Activated T-helper 1 cell treated with anti-CD3 and anti-CD28 coated beads, Interleukin-12 subunit alpha, Interleukin-12 subunit beta, Interleukin-2, Interleukin-4 antibody, amounts not matched to agents 30 ng/mL and 10 ng/mL and 1 ng/mL, durations not matched to agents 14 hours and 24 hours and 36 hours (primary cell): ENCODE data around the gene DNAJC30. TPM values are rescaled to one million over a fixed set of nuclear protein-coding genes. Genes with fewer than 3 reads are reported as not detected.
"Not testable (repeated sequence)": the region's sequence is repeated elsewhere in the genome, so short reads cannot be mapped to it uniquely, and the experiment has no call there.

Experiments used
- DNase-seq: peaks from one replicate; pipeline ENCODE4 v3.0.0; 2021; ENCODE audit warnings: low spot score
- H3K27ac Mint-ChIP-seq: one replicate; pipeline ENCODE4 v1.8.0; 2021; ENCODE audit warnings: mild to moderate bottlenecking, mixed read lengths
- H3K27me3 Mint-ChIP-seq: one replicate; pipeline ENCODE4 v1.8.0; 2022; ENCODE audit warnings: mild to moderate bottlenecking, moderate library complexity, mixed read lengths; ENCODE audit not compliant: insufficient read depth
- H3K36me3 Mint-ChIP-seq: one replicate; pipeline ENCODE4 v1.8.0; 2021; ENCODE audit warnings: low read depth, mixed read lengths
- H3K4me1 Mint-ChIP-seq: one replicate; pipeline ENCODE4 v1.8.0; 2021; ENCODE audit warnings: low read depth, mixed read lengths
- H3K4me3 Mint-ChIP-seq: one replicate; pipeline ENCODE4 v1.8.0; 2021; ENCODE audit warnings: mild to moderate bottlenecking, moderate library complexity, mixed read lengths
- H3K9me3 Mint-ChIP-seq: one replicate; pipeline ENCODE4 v1.8.0; 2021; ENCODE audit warnings: mixed read lengths
- intact Hi-C: fragments of 100-400 bp; cut with micrococcal nuclease; formaldehyde crosslinking; loops from one replicate; pipeline ENCODE4 v1.15.1; 2024
- total RNA-seq: library from RNA; stranded (reverse); gene quantifications from 2 replicates; pipeline ENCODE4 v1.2.3, GENCODE V29; 2022

The DNAJC30 gene
- total RNA-seq, 1 donor from 2014 or later = 11.2 TPM

DNA sequence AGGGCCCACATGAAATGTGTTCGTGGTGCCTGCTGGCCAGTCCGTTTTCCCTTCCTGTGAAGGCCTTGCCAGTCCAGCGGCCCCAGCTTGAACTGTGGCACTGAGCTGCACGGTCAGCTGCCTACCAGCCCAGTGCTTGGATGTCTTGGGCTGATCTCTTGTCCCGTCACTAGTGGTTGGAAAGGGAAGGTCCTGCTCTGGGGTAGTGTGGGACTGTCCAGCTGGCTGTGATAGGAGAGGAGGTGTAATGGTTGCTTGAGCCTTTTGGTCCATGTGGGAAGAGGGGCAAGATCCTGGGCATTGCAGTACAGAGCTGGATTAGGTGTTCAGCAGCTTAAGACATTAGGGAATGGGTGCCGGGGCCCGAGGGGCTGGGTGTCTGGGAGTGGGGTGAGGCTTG is 15.2 kb upstream of the DNAJC30 start:
- Mint-ChIP-seq H3K9me3 (no peaks in the 10 kb centered on the region), H3K27ac (no peak overlapping the region), H3K4me1 (no peaks in the 10 kb centered on the region), H3K36me3 (peaks cover 37% of the 10 kb centered on the region), H3K4me3 (no peak overlapping the region), H3K27me3 (no peaks in the 10 kb centered on the region)
- DNase-seq = no peak
- intact Hi-C loops = no loop called here

DNA sequence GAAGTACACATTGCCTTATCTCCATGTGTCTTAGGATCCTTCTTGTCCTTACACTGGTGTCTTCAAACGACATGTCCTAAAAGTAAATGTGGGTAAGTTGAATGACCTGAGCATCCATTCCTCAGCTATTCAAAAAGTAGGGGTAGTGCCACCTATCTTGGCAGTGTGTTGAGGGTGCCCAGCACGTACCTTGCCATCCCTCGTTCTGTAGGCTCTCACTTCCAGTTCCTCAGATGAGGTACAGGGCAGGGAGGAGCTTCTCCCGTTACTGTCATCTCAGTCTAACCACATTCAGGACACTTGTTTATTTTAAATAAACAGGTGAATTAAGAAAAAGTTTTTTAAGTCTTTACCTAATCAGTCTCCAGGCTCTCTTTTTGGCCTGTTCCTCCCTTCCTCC is 13.1 kb upstream of the DNAJC30 start:
- Mint-ChIP-seq H3K36me3 (peaks cover 34% of the 10 kb centered on the region), H3K4me3 (no peak overlapping the region), H3K4me1 (peaks cover 4% of the 10 kb centered on the region), H3K9me3 (no peaks in the 10 kb centered on the region), H3K27me3 (no peaks in the 10 kb centered on the region), H3K27ac (no peak overlapping the region)
- no peak for DNase-seq
- intact Hi-C loops = no loop called here

DNA sequence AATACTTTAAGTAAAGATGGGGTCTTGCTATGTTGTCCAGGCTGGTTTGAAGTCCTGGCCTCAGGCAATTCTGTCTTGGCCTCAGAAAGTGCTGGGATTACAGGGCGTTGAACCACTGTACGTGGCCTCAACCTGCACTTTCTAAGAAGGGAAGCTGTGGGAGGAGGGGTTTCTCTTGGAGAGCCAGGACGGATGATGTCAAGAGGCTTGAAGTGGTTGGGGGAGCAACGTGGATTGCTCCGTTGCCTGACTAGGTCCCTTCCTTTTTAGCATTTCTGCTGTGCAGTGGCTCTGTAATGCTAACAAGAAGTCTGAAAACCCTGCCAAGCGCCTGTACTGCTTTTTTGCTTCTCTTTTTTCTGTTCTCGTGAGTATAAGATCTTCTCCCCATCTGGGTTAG is 7.4 kb upstream of the DNAJC30 start:
- no peak for DNase-seq
- Mint-ChIP-seq H3K27ac (no peak overlapping the region), H3K4me1 (peaks cover 29% of the 10 kb centered on the region), H3K4me3 (no peak overlapping the region), H3K36me3 (peaks cover 56% of the 10 kb centered on the region), H3K9me3 (no peaks in the 10 kb centered on the region), H3K27me3 (no peaks in the 10 kb centered on the region)
- intact Hi-C loops = no loop called here

DNA sequence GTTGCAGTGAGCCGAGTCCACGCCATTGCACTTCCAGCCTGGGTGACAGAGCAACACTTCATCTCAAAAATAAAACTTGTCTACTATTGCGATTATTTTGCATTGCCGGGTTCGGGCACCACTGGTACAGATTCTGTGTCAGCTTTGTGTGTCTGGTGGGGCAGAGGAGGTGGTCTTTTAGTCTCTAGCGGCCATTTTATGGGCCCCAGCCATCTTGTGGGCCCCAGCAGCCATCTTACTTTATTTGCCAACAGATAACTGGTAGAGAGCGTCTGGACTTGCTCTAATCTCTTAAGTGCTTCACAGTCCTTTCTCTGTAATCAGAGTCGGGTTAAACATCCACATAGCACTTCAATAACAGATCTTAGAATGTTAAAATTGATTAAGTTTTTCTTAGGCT is 5.0 kb upstream of the DNAJC30 start:
- DNase-seq = no peak

DNA sequence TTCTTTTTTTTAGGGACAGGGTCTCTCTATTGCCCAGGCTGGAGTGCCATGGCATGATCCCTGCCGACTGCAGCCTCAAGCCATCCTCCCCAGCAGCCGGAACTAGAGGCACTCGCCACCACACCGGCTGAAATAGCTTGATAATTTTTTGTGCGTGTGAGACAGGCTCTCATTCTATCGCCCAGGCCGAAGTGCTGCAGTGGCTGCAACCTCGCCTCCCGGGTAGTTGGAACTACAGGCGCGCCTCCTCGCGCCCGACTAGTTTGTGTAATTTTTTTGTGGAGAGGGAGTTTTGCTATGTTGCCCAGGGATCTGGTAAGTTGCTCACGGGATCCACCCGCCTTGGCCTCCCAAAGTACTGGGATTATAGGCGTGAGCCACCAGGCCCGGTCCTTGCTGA is 2.1 kb upstream of the DNAJC30 start:
- peaks cover 31% of the 10 kb centered on the region for H3K36me3 Mint-ChIP-seq
- peak overlapping the region; percentile 67 for H3K4me3 Mint-ChIP-seq
- peaks cover 37% of the 10 kb centered on the region for H3K4me1 Mint-ChIP-seq
- no peak overlapping the region for H3K27ac Mint-ChIP-seq
- intact Hi-C loops = loop anchor here (10.0 kb wide), 1 partner anchor 489 kb away; the partner anchor contains the start of gene EIF4H
- H3K27me3 Mint-ChIP-seq = no peaks in the 10 kb centered on the region
- DNase-seq = no peak
- no peaks in the 10 kb centered on the region for H3K9me3 Mint-ChIP-seq

More for the DNA sequence above, 5.0 kb upstream of the DNAJC30 start:
- H3K4me3 Mint-ChIP-seq = no peak overlapping the region
- H3K27ac Mint-ChIP-seq = no peak overlapping the region
- peaks cover 29% of the 10 kb centered on the region for H3K4me1 Mint-ChIP-seq
- no peaks in the 10 kb centered on the region for H3K9me3 Mint-ChIP-seq
- intact Hi-C loops = loop anchor here (10.0 kb wide), 1 partner anchor 487 kb away; the partner anchor contains the start of gene EIF4H
- no peaks in the 10 kb centered on the region for H3K27me3 Mint-ChIP-seq
- H3K36me3 Mint-ChIP-seq = peaks cover 49% of the 10 kb centered on the region

DNA sequence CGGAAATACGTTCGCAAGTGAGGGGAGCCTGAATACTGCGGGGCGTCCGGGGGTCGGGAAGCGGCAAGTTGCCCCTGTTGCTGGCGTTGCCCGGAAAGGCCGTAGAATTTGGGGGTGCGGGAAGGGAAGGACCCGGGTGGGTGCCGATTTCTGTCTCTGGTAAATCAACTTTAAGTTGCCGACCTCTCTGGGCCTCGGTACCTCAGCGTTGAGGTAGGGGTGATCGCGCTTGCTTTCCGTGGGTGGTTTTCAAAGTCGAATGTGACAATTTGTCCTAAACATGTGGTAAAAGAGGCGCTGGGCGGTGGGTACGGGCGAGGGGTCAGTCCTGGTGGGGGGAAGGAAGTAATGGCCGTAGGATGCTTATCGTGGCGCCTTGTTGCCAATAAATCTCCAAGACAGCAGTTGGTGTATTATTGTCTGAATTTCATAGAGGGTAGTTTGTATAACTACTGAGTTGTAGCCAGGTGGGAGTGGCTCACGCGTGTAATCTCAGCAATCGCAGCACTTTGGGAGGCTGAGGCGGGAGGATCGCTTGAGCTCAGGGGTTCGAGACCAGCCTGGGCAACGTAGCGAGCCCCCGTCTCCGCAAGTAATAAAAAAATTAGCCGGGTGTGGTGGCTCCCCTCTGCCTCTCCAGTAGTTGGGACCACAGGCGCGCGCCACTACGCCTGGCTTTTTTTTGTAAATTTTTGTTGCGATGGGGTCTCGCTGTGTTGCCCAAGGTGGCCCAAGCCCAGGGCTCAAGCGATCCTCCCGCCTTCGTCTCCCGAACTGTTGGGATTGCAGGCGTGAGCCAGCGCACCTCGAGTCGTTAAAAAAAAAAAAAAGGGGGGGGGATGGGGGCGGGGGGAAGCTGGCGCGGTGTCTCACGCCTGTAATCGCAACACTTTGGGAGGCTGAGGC is 788 bp upstream of the DNAJC30 start:
- H3K36me3 Mint-ChIP-seq = peaks cover 22% of the 10 kb centered on the region

DNA sequence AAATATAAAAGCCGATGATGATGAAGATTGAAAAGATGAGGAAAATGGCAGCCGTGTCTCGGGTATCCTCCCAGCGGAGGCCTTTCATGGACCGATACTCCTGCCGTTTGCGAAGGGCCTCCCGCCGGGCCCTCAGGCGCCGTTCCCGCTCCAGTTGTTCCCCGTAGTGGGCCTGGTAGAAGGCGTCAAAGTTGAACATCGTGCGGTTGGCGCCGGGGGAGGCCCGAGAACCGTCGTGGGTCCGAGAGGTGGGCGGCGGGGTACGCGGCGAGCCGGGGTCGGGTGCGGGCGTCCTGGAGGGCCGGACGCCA is 553 bp downstream of the DNAJC30 start:
- no peaks in the 10 kb centered on the region for H3K9me3 Mint-ChIP-seq
- no peak for DNase-seq
- H3K36me3 Mint-ChIP-seq = peaks cover 26% of the 10 kb centered on the region

More for the DNA sequence above, 788 bp upstream of the DNAJC30 start:
- Mint-ChIP-seq H3K27ac (peak overlapping the region; percentile 90), H3K4me1 (peaks cover 32% of the 10 kb centered on the region), H3K4me3 (peak overlapping the region; percentile 99), H3K9me3 (no peaks in the 10 kb centered on the region), H3K27me3 (no peaks in the 10 kb centered on the region)
- DNase-seq = no peak
- intact Hi-C loops = loop anchor here (1.0 to 10.0 kb wide), 10 partner anchors 17 to 491 kb away; partner anchors contain the start of genes ABHD11, BAZ1B, BCL7B and EIF4H

DNA sequence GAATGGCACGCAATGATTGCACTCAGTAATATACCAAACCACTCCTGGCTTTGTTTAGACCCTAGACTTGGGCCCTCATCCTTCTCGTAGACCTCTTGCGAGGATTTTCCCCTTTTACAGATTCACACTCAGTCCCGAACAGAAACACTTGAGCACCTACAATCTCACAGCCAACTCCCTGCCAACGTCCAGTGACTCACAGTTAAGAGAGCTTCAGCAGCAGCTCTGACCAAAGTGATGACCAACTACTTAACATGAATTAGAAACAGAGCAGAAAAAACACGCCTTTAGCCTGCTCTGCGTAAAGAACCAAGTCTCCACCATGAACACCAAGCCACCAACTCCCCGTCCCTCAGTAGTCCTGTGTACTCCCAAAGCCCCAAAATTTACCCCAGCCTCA is 2.2 kb downstream of the DNAJC30 start:
- no peak for DNase-seq
- Mint-ChIP-seq H3K27me3 (no peaks in the 10 kb centered on the region), H3K4me1 (peaks cover 18% of the 10 kb centered on the region), H3K4me3 (peak overlapping the region; percentile 99), H3K9me3 (no peaks in the 10 kb centered on the region), H3K36me3 (peaks cover 16% of the 10 kb centered on the region), H3K27ac (no peak overlapping the region)
- intact Hi-C loops = loop anchor here (10.0 kb wide), 1 partner anchor 494 kb away; the partner anchor contains the start of gene EIF4H

More for the DNA sequence above, 553 bp downstream of the DNAJC30 start:
- Mint-ChIP-seq H3K4me1 (peaks cover 25% of the 10 kb centered on the region), H3K4me3 (peak overlapping the region; percentile 99), H3K27me3 (no peaks in the 10 kb centered on the region), H3K27ac (peak overlapping the region; percentile 90)
- intact Hi-C loops = loop anchor here (1.0 to 10.0 kb wide), 10 partner anchors 15 to 492 kb away; partner anchors contain the start of genes ABHD11, BAZ1B, BCL7B and EIF4H

DNA sequence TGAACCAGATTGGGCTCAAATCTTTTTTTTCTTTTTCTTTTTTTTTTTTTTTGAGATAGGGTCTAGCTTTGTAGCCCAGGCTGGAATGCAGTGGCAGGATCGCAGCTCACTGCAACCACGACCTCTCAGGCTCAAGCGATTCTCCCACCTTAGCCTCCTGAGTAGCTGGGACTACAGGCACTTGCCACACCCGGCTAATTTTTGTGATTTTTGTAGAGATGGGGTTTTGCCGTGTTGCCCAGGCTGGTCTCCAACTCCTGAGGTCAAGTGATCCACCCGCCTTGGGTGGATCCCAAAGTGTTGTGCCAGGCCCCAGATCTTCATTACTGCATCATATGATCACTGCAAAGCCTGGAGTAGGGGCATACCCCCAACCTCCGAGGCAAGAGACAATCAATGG is 2.8 kb downstream of the DNAJC30 start:
- peaks cover 17% of the 10 kb centered on the region for H3K4me1 Mint-ChIP-seq
- intact Hi-C loops = loop anchor here (10.0 kb wide), 1 partner anchor 494 kb away; the partner anchor contains the start of gene EIF4H
- H3K9me3 Mint-ChIP-seq = no peaks in the 10 kb centered on the region
- no peak overlapping the region for H3K27ac Mint-ChIP-seq
- H3K4me3 Mint-ChIP-seq = peak overlapping the region; percentile 99
- no peak for DNase-seq
- peaks cover 15% of the 10 kb centered on the region for H3K36me3 Mint-ChIP-seq
- no peaks in the 10 kb centered on the region for H3K27me3 Mint-ChIP-seq

DNA sequence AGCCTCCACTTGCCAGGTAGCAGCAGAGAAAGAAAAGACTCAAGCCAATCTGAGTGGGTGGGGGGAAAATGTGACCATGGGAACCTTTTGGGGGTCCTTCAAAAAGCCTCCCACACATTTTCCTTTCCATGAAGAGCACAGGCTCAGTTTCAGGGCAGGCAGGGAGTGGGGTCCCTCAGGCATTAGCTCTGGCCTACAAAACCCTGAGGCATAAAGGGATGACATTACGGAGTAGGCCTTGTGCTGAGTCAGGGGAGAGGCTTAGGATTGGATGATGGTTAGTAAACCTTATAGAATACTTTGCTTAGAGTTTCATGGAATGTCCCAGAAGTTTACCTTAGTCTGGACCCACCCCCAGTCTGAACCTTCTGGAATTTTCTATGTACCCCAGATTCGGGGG is 3.5 kb downstream of the DNAJC30 start:
- Mint-ChIP-seq H3K27me3 (no peaks in the 10 kb centered on the region), H3K9me3 (no peaks in the 10 kb centered on the region), H3K4me1 (peaks cover 17% of the 10 kb centered on the region), H3K36me3 (peaks cover 15% of the 10 kb centered on the region), H3K27ac (no peak overlapping the region), H3K4me3 (peak overlapping the region; percentile 26)
- DNase-seq = no peak
- intact Hi-C loops = loop anchor here (10.0 kb wide), 1 partner anchor 495 kb away; the partner anchor contains the start of gene EIF4H

DNA sequence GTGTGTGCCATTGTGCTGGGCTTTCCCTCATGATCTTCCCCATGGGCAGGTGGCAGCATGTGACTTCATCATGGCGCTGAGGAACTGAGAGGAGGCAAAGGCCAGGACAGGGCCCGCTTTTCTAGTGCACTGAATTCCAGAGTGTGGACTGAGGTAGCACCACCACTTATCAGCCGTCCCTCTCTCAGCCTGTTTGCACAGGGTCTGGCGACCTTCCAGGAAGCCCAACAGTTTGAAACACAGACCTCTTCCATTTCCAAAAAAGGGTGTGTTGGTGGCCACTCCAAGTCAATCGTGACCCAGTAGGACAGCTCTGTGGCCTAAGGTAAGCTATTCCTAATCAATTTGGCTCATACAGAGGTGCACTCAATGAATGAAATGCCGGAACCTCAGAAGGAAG is 4.4 kb downstream of the DNAJC30 start:
- Mint-ChIP-seq H3K4me3 (no peak overlapping the region), H3K4me1 (peaks cover 17% of the 10 kb centered on the region), H3K27me3 (no peaks in the 10 kb centered on the region), H3K27ac (no peak overlapping the region), H3K9me3 (no peaks in the 10 kb centered on the region), H3K36me3 (peaks cover 15% of the 10 kb centered on the region)
- no peak for DNase-seq
- intact Hi-C loops = no loop called here

DNA sequence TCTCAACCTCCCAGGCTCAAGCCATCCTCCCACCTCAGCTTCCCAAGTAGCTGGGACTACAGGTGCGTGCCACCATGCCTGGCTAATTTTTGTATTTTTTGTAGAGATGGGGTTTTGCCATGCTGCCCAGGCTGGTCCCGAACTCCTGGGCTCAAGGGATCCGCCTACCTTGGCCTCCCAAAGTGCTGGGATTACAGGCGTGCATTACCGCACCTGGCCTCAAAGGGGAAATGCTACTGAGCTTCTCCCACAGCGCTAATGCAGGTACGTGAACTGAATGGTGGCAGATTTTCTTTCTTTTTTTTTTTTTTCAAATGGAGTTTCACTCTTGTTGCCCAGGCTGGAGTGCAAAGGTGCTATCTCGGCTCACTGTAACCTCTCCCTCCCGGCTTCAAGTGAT is 7.2 kb downstream of the DNAJC30 start:
- H3K4me3 Mint-ChIP-seq, DNase-seq, H3K9me3 Mint-ChIP-seq, H3K27me3 Mint-ChIP-seq, H3K4me1 Mint-ChIP-seq, H3K27ac Mint-ChIP-seq, intact Hi-C loops: not testable (repeated sequence)
- H3K36me3 Mint-ChIP-seq = peaks cover 12% of the 10 kb centered on the region

DNA sequence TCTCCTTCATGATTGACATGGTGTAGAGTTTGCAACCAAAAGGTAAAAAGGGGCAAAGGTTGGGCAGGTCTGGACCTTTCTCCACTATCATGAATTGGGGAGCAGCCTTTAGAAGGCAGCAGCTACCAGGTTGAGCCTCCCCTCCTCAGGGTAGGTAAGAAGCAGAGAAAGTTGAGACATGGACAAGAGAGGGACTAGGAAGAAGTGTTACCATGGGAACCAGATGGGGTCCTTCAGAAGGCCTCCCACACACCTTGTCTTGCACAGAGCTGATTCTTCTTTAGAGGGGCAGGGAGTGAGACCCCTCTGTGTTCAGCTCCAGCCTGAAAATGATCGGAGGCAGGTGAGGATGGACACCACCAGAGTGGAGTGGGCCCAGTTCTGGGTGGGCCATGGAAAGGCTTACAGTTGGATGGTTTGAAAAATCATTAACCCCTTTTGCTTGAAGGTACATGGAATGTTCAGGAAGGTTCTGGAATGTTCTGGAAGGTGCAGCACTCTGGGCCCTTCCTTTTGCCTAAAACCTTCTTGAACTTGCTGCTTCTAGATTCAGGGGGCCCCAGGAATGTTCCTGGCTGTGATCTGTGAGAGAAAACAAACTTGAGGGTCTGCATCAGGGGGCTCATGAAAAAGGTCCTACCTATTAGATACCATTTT is 8.7 kb downstream of the DNAJC30 start:
- Mint-ChIP-seq H3K9me3 (no peaks in the 10 kb centered on the region), H3K27ac (no peak overlapping the region), H3K4me3 (no peak overlapping the region), H3K36me3 (peaks cover 12% of the 10 kb centered on the region), H3K27me3 (peaks cover 10% of the 10 kb centered on the region), H3K4me1 (no peaks in the 10 kb centered on the region)
- intact Hi-C loops = no loop called here
- DNase-seq = no peak
